HepG2 (cell line): ENCODE results near the gene TUBGCP5. TPM values are rescaled to one million over a fixed set of nuclear protein-coding genes. Genes with fewer than 3 reads are reported as not detected.
A peak's percentile ranks its signal among the peaks of the same experiment; 100 is the strongest.

ENCODE experiments used
- ATM ChIP-seq: fragments of 450-650 bp; IDR thresholded peaks from 2 replicates; pipeline ENCODE4 v1.7.1; 2017; ENCODE audit warnings: mild to moderate bottlenecking, borderline replicate concordance
- ESRRA ChIP-seq: sonication (generic); formaldehyde crosslinking; IDR thresholded peaks from 2 replicates; pipeline ENCODE4 v1.5.1; 2020; ENCODE audit warnings: mild to moderate bottlenecking, low read depth, missing genetic modification reagents
- PAF1 ChIP-seq: IDR thresholded peaks from 2 replicates; pipeline ENCODE4 v1.6.1; 2016; ENCODE audit warnings: missing genetic modification reagents, missing compliant biosample characterization
- PITX1 ChIP-seq: sonication (generic); formaldehyde crosslinking; IDR thresholded peaks from 2 replicates; pipeline ENCODE4 v1.5.1; 2020; ENCODE audit warnings: mild to moderate bottlenecking, missing genetic modification reagents
- SALL2 ChIP-seq: sonication (generic); formaldehyde crosslinking; IDR thresholded peaks from 2 replicates; pipeline ENCODE4 v1.8.1; 2023; ENCODE audit warnings: mild to moderate bottlenecking, missing genetic modification reagents, inconsistent platforms
- TAF1 ChIP-seq: sonication (generic); formaldehyde crosslinking; IDR thresholded peaks from 2 replicates; pipeline ENCODE4 v1.4.0; 2020; ENCODE audit warnings: missing genetic modification reagents
- ZFP1 ChIP-seq: IDR thresholded peaks from 2 replicates; pipeline ENCODE4 v1.6.1; 2016
- ZNF562 ChIP-seq: sonication (generic); formaldehyde crosslinking; IDR thresholded peaks from 2 replicates; pipeline ENCODE4 v1.8.0; 2022; ENCODE audit warnings: missing genetic modification reagents, borderline replicate concordance
- ZNF720 ChIP-seq: sonication (generic); formaldehyde crosslinking; IDR thresholded peaks from 2 replicates; pipeline ENCODE4 v1.4.0; 2020; ENCODE audit warnings: missing genetic modification reagents
- polyA plus RNA-seq, 8 experiments: library from polyadenylated mRNA; depleted of rRNA in 3 of 8; stranded (reverse) in 7 of 8; unstranded in 1 of 8; fragments of >200 nt; fragmentation: Illumina TruSeq in 4 of 8; extraction: Trizol in 4 of 8; gene quantifications; 2 replicates each; pipeline versions ENCODE4 v1.2.1 to v1.2.3, GENCODE V29; 2011 to 2016; ENCODE audit warnings: low read depth in 4 of 8, missing spikeins in 1 of 8, mixed read lengths in 1 of 8; ENCODE audit not compliant: insufficient read depth in 1 of 8
- total RNA-seq, 5 experiments: library from RNA; depleted of rRNA; stranded (reverse); fragments of >200 nt; fragmentation: Illumina TruSeq; extraction: Trizol; gene quantifications; 2 replicates each; pipeline ENCODE4 v1.2.3, GENCODE V29; 2016; ENCODE audit warnings: low read depth in 1 of 5
- TF ChIP-seq, protein P1 (sequence below): sonication (generic); formaldehyde crosslinking; IDR thresholded peaks from 2 replicates; pipeline ENCODE4 v1.5.1; 2020; ENCODE audit warnings: mild to moderate bottlenecking, missing genetic modification reagents, borderline replicate concordance
- TF ChIP-seq, protein P2 (sequence below): sonication (generic); formaldehyde crosslinking; IDR thresholded peaks from 2 replicates; pipeline ENCODE4 v1.4.0; 2020; ENCODE audit warnings: missing genetic modification reagents, borderline replicate concordance
- TF ChIP-seq, protein P3 (sequence below): sonication (generic); formaldehyde crosslinking; IDR thresholded peaks from 2 replicates; pipeline ENCODE4 v1.8.0; 2022; ENCODE audit warnings: missing genetic modification reagents, mild to moderate bottlenecking, inconsistent platforms, borderline replicate concordance
- TF ChIP-seq, protein P4 (sequence below): sonication (generic); formaldehyde crosslinking; IDR thresholded peaks from 2 replicates; pipeline ENCODE4 v1.4.0; 2020; ENCODE audit warnings: low read depth, missing genetic modification reagents

Gene TUBGCP5
- total and polyA plus RNA-seq, 2 of the 13 experiments (the other 11 are each of a cell fraction or from before 2014, with no cell fraction given) = 7.2 to 25.0 TPM

DNA sequence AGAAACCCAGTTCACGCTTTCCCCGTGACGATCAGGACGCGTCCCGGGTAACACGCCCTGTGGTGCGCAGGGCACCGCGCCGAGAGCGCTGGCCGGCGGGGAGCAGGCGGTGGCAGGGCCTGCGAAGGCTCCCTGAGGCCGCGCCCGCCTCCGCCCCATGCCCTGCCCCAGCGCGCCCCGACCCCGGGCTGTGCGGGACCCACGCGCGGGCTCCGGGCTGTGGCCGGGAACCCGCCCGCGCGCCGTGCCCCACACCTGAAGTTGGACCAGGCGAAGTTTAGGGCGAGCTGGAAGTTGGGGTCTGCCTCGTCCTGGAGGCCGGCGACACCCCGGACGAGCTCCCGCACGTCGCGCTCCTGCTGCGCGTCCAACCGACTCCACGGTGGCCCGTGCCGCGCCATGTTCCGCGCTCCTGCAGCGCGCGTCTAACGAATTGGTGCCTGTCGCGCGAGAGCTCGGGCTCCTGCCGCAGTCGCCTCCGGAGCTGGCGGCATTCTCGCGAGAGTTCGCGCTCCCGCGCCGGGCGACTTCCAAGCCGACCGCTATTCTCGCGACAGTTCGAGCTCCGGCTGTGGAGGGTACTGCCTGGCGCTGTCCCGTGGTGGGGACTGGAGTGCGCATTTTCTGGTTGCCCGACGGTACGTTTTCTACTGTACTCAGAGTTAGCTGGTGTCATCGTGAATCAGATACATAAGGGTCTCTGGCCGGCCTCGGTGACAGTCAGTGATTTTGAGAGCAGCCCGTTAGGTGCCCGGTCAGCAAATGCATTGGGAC, at the start of gene TUBGCP5 (continued):
- TF ChIP-seq, protein P1, sequence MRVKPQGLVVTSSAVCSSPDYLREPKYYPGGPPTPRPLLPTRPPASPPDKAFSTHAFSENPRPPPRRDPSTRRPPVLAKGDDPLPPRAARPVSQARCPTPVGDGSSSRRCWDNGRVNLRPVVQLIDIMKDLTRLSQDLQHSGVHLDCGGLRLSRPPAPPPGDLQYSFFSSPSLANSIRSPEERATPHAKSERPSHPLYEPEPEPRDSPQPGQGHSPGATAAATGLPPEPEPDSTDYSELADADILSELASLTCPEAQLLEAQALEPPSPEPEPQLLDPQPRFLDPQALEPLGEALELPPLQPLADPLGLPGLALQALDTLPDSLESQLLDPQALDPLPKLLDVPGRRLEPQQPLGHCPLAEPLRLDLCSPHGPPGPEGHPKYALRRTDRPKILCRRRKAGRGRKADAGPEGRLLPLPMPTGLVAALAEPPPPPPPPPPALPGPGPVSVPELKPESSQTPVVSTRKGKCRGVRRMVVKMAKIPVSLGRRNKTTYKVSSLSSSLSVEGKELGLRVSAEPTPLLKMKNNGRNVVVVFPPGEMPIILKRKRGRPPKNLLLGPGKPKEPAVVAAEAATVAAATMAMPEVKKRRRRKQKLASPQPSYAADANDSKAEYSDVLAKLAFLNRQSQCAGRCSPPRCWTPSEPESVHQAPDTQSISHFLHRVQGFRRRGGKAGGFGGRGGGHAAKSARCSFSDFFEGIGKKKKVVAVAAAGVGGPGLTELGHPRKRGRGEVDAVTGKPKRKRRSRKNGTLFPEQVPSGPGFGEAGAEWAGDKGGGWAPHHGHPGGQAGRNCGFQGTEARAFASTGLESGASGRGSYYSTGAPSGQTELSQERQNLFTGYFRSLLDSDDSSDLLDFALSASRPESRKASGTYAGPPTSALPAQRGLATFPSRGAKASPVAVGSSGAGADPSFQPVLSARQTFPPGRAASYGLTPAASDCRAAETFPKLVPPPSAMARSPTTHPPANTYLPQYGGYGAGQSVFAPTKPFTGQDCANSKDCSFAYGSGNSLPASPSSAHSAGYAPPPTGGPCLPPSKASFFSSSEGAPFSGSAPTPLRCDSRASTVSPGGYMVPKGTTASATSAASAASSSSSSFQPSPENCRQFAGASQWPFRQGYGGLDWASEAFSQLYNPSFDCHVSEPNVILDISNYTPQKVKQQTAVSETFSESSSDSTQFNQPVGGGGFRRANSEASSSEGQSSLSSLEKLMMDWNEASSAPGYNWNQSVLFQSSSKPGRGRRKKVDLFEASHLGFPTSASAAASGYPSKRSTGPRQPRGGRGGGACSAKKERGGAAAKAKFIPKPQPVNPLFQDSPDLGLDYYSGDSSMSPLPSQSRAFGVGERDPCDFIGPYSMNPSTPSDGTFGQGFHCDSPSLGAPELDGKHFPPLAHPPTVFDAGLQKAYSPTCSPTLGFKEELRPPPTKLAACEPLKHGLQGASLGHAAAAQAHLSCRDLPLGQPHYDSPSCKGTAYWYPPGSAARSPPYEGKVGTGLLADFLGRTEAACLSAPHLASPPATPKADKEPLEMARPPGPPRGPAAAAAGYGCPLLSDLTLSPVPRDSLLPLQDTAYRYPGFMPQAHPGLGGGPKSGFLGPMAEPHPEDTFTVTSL (CRISPR knock-in tag) = 0 out of 2 replicates have a peak, but pooled peaks have one; percentile 22
- TF ChIP-seq, protein P2, sequence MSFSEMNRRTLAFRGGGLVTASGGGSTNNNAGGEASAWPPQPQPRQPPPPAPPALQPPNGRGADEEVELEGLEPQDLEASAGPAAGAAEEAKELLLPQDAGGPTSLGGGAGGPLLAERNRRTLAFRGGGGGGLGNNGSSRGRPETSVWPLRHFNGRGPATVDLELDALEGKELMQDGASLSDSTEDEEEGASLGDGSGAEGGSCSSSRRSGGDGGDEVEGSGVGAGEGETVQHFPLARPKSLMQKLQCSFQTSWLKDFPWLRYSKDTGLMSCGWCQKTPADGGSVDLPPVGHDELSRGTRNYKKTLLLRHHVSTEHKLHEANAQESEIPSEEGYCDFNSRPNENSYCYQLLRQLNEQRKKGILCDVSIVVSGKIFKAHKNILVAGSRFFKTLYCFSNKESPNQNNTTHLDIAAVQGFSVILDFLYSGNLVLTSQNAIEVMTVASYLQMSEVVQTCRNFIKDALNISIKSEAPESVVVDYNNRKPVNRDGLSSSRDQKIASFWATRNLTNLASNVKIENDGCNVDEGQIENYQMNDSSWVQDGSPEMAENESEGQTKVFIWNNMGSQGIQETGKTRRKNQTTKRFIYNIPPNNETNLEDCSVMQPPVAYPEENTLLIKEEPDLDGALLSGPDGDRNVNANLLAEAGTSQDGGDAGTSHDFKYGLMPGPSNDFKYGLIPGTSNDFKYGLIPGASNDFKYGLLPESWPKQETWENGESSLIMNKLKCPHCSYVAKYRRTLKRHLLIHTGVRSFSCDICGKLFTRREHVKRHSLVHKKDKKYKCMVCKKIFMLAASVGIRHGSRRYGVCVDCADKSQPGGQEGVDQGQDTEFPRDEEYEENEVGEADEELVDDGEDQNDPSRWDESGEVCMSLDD (CRISPR knock-in tag) = peak; percentile 30; the same call in 1 of the 2 replicates
- TF ChIP-seq ZFP1 = peak; percentile 31; the same call in 1 of the 2 replicates
- peak; percentile 96 for TF ChIP-seq TAF1 (CRISPR knock-in tag)
- TF ChIP-seq, protein P3, sequence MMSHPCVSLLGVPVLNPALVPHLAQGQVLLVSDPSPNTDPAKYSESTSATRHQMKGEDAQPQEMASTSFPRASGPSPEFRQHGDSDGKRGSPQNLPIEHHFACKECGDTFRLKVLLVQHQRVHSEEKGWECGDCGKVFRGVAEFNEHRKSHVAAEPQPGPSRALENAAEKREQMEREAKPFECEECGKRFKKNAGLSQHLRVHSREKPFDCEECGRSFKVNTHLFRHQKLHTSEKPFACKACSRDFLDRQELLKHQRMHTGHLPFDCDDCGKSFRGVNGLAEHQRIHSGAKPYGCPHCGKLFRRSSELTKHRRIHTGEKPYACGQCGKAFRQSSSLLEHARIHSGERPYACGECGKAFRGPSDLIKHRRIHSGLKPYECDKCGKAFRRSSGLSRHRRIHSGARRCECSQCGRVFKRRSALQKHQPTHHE (CRISPR knock-in tag) = peak; percentile 41; the same call in 1 of the 2 replicates
- TF ChIP-seq ZNF562 = no peak
- peak; percentile 54; the same call in 1 of the 2 replicates for TF ChIP-seq SALL2 (CRISPR knock-in tag)
- TF ChIP-seq ESRRA (CRISPR knock-in tag) = no peak
- no peak for TF ChIP-seq ATM
- TF ChIP-seq, protein P4, sequence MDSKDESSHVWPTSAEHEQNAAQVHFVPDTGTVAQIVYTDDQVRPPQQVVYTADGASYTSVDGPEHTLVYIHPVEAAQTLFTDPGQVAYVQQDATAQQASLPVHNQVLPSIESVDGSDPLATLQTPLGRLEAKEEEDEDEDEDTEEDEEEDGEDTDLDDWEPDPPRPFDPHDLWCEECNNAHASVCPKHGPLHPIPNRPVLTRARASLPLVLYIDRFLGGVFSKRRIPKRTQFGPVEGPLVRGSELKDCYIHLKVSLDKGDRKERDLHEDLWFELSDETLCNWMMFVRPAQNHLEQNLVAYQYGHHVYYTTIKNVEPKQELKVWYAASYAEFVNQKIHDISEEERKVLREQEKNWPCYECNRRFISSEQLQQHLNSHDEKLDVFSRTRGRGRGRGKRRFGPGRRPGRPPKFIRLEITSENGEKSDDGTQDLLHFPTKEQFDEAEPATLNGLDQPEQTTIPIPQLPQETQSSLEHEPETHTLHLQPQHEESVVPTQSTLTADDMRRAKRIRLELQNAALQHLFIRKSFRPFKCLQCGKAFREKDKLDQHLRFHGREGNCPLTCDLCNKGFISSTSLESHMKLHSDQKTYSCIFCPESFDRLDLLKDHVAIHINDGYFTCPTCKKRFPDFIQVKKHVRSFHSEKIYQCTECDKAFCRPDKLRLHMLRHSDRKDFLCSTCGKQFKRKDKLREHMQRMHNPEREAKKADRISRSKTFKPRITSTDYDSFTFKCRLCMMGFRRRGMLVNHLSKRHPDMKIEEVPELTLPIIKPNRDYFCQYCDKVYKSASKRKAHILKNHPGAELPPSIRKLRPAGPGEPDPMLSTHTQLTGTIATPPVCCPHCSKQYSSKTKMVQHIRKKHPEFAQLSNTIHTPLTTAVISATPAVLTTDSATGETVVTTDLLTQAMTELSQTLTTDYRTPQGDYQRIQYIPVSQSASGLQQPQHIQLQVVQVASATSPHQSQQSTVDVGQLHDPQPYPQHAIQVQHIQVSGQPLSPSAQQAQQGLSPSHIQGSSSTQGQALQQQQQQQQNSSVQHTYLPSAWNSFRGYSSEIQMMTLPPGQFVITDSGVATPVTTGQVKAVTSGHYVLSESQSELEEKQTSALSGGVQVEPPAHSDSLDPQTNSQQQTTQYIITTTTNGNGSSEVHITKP (CRISPR knock-in tag) = no peak
- no peak for TF ChIP-seq ZNF720
- TF ChIP-seq PAF1 (CRISPR knock-in tag) = no peak
- no peak; the same call in 1 of the 2 replicates for TF ChIP-seq PITX1 (CRISPR knock-in tag)
